HG03175 (cell line): Measurements from ENCODE around the gene IL10RB.
"Not testable (repeated sequence)": the region's sequence is repeated elsewhere in the genome, so short reads cannot be mapped to it uniquely, and the experiment has no call there.

ENCODE experiments used
- ATAC-seq: cut with Tn5 transposase; IDR thresholded peaks from one replicate; pipeline ENCODE4 v1.9.1; 2021; ENCODE audit warnings: mild to moderate bottlenecking, moderate library complexity; ENCODE audit not compliant: unreplicated experiment

The IL10RB gene

GRCh38 chr21:33266050-33266788 lies at the start of gene IL10RB:
TSS of gene IL10RB (plus strand) at chr21:33266367. CDS start at chr21:33266466, 99 bp downstream.
- peak; percentile 40 for ATAC-seq

DNA sequence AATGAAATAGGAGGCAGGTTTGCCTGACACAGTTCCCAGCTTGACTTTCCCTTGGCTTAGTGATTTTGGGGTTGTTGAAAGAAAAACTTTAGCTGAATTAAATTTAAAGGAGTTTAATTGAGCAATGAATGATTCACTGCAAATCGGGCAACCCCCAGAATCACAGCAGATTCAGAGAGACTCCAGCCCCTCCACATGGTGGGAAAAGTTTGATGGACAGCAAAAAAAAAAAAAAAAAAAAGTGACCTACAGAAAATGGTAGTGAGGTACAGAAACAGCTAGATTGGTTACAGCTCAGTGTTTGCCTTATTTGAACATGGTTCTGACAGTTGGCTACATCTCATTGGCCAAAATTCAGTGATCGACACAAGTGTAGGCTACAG lies 49.0 kb upstream of the IL10RB start:
- no peak for ATAC-seq

GRCh38 chr21:33219300-33219699 lies 46.9 kb upstream of the IL10RB start:
- ATAC-seq: no peak

GRCh38 chr21:33219954-33220353 lies 46.2 kb upstream of the IL10RB start:
- no peak for ATAC-seq

DNA sequence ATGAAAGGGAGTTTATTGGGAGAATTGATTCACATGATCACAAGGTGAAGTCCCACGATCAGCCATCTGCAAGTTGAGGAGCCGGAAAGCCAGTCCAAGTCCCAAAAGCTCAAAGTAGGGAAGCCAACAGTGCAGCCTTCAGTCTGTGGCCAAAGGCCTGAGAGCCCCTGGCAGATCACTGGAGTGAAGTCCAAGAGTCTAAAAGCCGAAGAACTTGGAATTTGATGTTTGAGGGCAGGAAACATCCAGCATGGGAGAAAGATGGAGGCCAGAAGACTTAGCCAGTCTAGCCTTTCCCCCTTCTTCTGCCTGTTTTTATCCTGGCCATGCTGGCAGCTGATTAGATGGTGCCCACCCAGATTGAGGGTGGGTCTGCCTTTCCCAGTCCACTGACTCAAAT lies 40.8 kb upstream of the IL10RB start:
- ATAC-seq: not testable (repeated sequence)

GRCh38 chr21:33228455-33228854 lies 37.7 kb upstream of the IL10RB start:
- ATAC-seq: no peak

- ATAC-seq: no peak
These were observed 36.9 kb upstream of the IL10RB start for GRCh38 chr21:33229099-33229783.

DNA sequence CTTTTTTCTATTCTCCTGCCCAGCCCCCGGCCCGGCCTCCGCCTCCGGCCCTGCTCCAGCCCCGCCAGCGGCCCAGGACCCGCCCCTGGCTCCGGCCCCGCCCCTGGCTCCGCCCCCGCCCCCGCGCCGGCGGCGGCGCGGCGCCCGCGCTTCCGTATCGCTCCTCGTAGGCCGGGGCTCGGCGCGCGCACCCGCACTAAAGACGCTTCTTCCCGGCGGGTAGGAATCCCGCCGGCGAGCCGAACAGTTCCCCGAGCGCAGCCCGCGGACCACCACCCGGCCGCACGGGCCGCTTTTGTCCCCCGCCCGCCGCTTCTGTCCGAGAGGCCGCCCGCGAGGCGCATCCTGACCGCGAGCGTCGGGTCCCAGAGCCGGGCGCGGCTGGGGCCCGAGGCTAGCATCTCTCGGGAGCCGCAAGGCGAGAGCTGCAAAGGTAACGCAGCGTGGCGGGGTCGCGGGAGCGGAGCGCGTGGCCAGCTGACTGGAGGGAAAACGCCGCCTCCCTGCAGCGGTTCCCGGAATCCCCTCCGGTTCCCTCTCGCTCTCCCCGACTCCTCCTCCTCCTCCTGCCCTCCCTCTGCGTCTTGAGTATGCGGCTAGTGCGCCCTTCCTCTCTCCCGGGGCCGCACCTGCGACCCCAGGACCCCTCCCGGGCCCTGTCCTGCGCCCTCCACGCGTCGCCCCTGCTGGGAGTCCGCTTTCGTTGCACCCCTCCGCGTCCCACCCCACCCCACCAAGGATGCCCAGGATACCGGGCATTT lies 36.2 kb upstream of the IL10RB start, which contains the start of gene IFNAR2:
TSS of gene IFNAR2 (plus strand) at position 155 of the 761 bp plus-strand sequence. CDS start 11,985 bp downstream, outside the sequence.
- peak; percentile 63 for ATAC-seq

- ATAC-seq: peak; percentile 24
These were observed 35.4 kb upstream of the IL10RB start for GRCh38 chr21:33230545-33231324.

GRCh38 chr21:33231526-33231925 lies 34.6 kb upstream of the IL10RB start:
- ATAC-seq: no peak

DNA sequence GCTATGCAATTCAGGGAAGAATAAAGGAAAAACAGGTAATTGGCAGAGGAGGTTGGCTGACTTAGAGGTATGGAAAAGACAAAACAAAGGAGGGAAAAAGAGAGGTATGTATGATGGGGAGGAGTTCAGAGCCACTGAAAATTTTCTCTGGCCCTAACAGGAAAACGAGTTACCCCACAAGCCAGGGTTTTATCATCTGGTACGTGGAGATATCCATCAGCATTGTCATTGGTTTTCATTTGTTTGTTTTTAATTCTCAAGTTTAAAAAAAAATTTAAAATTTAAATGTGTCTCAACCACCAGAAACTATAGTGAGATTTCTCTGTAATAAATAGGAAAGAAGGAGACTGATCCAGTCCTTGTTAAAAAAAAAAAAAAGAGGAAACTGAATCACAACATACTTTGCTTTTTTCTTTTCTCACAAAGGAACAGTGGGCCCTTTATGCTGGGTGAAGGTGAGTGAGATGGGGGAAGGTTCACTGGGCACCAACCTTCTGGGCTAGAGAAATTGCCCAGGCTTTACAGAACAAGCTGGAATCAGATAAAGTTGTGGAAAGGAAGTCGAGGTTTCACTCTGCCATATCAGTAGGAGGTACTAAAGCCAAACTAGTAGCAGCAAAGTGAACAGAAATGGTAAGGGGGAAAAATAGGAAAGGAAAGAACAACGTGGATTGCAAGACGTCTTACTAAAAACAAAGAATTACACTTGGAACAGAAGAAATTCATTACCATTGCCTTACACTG lies 33.7 kb upstream of the IL10RB start:
- ATAC-seq: no peak

DNA sequence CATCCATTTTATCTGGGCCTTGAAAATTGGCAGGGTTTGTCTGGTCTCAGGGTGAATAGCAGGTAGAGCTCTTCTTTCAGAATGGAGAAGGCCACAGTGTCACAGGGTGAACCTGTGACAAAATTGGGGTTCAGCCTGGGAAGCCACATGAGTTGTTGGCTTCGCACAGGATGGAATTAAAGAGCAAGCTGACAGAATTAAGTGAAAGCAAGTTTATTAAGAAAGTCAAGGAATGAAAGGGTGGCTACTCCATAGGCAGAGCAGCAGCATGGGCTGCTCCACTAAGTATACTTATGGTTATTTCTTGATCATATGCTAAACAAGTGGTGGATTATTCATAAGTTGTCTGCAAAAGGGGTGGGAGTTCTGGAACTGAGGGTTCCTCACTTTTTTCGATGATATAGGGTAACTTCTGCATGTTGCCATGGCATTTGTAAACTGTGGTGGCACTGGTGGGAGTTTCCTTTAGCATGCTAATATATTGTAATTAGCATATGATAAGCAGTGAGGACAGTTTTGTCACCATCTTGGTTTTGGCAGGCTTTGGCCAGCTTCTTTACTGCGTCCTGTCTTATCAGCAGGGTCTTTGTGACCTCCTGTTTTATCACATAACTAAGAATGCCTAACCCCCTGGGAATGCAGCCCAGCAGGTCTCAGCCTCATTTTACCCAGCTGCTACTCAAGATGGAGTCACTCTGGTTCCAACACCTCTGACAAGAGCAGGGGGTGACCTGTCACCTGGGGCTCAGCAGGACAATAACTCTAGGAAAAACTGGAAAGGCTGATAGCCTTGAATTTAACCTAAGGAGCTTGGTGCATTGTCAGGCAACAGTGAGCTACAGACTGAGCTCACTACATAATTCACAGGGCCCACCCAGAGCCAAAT lies 31.3 kb upstream of the IL10RB start:
- no peak for ATAC-seq

DNA sequence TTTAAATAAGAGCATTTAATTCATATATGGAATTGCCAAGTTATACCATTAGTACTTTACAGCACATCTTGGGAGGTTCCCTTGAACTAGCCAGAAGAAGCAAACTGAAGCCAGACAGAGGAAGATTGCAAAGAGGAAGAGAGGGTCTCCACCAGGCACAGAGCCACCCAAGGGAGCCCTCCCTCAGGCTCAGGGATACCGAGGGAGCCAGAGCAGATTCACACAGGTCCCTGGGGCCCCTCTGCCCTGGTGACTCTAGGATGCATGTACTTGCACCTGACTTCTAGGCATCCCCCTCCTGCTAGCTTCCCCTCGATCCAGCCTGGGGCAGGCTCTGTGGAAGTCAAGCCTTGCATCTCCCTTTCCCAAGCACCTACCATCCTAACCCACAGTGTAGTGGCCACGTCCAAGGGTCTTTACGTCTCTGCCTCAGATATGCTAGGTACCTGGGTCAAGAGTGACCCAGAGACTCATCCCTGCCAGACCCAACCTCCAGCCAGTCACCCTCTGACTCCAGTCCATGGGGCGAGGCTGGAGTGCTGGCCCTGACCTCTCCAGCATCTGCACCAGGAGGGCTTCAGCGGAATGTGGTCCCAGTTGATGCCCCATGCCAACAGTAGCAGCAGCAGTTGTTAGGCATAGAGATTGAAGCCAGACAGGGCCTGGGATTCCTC lies 30.0 kb upstream of the IL10RB start:
- ATAC-seq: no peak

DNA sequence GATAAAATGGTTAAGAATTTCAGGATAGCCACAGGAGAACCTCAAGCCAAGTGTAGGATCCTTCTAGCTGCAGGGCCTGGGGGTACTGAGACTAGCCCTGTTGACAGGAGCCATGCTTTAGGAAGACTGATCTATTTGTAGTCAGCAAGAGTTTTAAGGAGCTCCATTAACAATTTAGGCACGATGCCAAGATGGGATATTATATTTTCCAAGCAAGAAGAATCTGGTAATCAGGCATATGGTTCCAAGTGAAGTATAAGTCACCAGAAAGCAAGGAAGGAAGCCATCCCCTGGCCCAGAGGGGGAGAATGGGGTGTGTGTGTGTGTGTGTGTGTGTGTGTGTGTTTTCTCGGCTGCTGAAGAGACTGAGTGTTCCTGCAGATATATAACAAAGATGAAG lies 29.4 kb upstream of the IL10RB start:
- ATAC-seq: no peak

DNA sequence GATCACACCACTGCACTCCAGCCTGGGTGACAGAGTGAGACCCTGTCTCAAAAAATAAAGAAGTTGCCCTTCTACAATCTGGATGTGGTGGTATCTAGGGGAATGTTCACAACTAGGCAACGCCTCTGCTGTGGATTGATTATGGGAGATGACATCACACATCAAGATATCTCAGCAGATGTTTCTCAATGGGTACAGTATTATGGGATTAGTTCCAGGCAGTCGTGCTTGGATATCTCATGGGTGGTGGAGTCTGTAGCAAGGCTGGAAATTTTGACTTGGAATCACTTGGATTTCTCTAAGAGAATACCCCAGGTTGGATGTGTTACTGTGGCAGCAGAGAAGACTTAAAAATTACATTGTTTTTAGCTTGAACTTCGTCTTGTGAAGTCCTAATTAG lies 28.7 kb upstream of the IL10RB start:
- no peak for ATAC-seq

DNA sequence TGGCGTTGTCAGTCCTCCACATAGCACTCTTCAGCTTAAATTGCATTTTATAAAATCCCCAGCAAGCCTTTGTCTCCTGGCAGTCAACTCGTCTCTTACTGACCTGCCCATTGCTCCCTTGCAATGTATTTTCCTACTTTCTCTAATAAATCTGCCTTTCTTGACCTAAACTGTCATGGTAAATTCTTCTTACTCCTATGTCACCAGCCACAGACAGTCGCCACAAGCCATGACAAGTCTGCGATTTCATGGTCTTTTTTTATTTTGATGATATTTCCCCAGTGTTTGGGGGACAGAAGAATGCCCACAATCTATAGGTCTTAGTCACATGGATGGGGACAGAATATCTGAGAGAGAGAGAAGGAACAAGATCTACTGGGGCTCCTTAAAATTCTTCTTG lies 28.0 kb upstream of the IL10RB start:
- peak; percentile 4 for ATAC-seq

DNA sequence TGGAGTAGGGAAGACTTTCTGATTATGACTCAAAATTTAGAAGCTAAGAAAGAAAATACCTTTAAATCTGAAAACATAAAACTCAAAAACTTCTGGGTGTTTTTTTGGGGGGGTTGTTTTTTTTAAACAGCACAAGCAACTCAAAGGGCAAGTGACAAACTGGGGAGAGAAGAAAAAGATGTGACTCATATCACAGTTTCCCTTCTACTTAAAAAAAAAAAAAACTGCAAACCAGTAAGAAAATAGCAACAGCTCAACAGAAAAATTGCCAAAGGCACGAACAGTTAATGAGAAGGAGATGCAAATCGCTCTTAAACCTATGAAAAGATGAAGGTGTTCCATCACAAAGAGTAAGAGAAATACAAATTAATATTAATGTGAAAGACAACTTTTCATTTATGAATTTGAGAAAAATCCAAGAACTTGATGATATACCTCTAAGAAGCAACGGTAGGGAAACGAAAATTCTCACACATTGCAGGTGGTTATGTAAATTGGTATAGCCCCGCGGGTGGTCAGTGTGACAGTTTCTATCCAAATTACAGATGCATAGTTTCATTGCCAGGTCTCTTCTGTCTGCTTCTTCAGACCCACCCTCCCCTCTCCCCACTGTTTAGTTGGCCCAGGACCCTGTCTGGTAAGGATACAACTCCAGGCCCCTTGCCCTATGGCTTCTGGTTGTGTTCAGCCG lies 27.5 kb upstream of the IL10RB start:
- peak; percentile 86 for ATAC-seq

- ATAC-seq: not testable (repeated sequence)
These were observed 26.5 kb upstream of the IL10RB start for GRCh38 chr21:33239559-33240127.
